ENCODE data around the gene PUM1.

GRCh38 chr1:30933874-30934252 lies 131.7 kb downstream of the PUM1 start:
- TF ChIP-seq, protein P1, sequence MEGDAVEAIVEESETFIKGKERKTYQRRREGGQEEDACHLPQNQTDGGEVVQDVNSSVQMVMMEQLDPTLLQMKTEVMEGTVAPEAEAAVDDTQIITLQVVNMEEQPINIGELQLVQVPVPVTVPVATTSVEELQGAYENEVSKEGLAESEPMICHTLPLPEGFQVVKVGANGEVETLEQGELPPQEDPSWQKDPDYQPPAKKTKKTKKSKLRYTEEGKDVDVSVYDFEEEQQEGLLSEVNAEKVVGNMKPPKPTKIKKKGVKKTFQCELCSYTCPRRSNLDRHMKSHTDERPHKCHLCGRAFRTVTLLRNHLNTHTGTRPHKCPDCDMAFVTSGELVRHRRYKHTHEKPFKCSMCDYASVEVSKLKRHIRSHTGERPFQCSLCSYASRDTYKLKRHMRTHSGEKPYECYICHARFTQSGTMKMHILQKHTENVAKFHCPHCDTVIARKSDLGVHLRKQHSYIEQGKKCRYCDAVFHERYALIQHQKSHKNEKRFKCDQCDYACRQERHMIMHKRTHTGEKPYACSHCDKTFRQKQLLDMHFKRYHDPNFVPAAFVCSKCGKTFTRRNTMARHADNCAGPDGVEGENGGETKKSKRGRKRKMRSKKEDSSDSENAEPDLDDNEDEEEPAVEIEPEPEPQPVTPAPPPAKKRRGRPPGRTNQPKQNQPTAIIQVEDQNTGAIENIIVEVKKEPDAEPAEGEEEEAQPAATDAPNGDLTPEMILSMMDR (IDR thresholded peaks at IDR 0.05; ENCODE audit: low read depth, low read length, poor library complexity, severe bottlenecking) = no peak
- no peak for TF ChIP-seq EZH2phosphoT487 (IDR thresholded peaks at IDR 0.05; ENCODE audit: borderline replicate concordance, low read length)
